Measurements from ENCODE around the gene OSBPL7.

DNA sequence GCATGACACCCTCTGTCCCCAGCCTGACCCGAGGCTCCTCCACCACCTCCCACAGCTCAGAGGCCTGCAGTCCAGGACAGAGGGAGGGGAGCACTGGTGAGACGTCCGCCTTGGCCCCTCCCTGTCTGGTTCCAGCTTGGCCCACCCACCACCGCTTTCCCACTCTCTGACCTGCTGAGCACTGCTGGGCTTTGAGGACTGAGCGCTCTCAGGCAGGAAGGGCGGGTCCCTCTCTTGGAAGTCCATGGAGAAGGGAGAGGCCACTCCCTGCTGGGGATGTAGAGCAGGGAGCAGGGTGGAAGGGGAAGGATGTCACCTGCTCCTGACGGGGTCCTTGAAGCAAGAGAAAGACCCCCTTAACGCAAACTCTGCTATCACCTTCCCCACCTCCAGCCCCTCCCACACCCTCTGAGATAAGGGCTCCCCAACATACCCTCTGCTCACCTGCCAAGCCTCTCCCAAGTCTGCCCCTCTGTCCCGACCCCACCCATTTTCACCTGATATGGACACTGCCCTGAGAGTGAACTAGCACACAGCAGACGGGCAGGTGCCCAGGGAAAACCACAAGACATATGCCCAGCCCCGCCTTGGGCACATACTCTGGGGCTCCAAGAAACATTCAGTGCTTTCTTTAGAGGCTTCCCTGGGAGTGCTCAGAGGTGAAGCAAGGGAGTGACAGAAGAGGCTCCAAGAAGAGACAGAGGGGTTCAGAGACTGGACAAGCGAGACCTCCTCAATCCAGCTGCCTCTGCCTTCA is 1.4 kb downstream of the OSBPL7 start:
- TF ChIP-seq, protein P1, sequence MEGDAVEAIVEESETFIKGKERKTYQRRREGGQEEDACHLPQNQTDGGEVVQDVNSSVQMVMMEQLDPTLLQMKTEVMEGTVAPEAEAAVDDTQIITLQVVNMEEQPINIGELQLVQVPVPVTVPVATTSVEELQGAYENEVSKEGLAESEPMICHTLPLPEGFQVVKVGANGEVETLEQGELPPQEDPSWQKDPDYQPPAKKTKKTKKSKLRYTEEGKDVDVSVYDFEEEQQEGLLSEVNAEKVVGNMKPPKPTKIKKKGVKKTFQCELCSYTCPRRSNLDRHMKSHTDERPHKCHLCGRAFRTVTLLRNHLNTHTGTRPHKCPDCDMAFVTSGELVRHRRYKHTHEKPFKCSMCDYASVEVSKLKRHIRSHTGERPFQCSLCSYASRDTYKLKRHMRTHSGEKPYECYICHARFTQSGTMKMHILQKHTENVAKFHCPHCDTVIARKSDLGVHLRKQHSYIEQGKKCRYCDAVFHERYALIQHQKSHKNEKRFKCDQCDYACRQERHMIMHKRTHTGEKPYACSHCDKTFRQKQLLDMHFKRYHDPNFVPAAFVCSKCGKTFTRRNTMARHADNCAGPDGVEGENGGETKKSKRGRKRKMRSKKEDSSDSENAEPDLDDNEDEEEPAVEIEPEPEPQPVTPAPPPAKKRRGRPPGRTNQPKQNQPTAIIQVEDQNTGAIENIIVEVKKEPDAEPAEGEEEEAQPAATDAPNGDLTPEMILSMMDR (IDR thresholded peaks at IDR 0.05) = no peak
- no peak for TF ChIP-seq POLR2A (IDR thresholded peaks at IDR 0.05)

Data from body of pancreas (tissue), 4 donors.